HepG2 (cell line): ENCODE data around the gene CRYZL1. TPM values are rescaled to one million over a fixed set of nuclear protein-coding genes. Genes with fewer than 3 reads are reported as not detected.

Experiments used
- ATF7 ChIP-seq, 2 experiments: fragments of 450-650 bp in 1 of 2; sonication (generic) in 1 of 2; formaldehyde crosslinking in 1 of 2; IDR thresholded peaks; 2 replicates each; pipeline versions ENCODE4 v1.4.0 to v1.6.1; 2016 to 2020; ENCODE audit warnings: antibody characterized with exemption in 1 of 2, mild to moderate bottlenecking in 1 of 2, missing genetic modification reagents in 1 of 2
- CREM ChIP-seq, 2 experiments: sonication (generic) in 1 of 2; formaldehyde crosslinking in 1 of 2; IDR thresholded peaks; 2 replicates each; pipeline versions ENCODE4 v1.4.0 to v1.6.1; 2016 to 2020; ENCODE audit warnings: antibody characterized with exemption in 1 of 2, mild to moderate bottlenecking in 1 of 2, missing genetic modification reagents in 1 of 2
- FOXA3 ChIP-seq: IDR thresholded peaks from 2 replicates; pipeline ENCODE4 v1.6.1; 2016; ENCODE audit warnings: missing genetic modification reagents, missing compliant biosample characterization
- HES4 ChIP-seq: sonication (generic); formaldehyde crosslinking; IDR thresholded peaks from 2 replicates; pipeline ENCODE4 v1.9.0; 2021; ENCODE audit warnings: mild to moderate bottlenecking, missing genetic modification reagents, borderline replicate concordance
- NFKBIZ ChIP-seq: IDR thresholded peaks from 2 replicates; pipeline ENCODE4 v1.6.1; 2018; ENCODE audit warnings: missing genetic modification reagents, missing compliant biosample characterization
- NR3C1 ChIP-seq: sonication (generic); formaldehyde crosslinking; IDR thresholded peaks from 2 replicates; pipeline ENCODE4 v1.4.0; 2020; ENCODE audit warnings: missing genetic modification reagents
- RBFOX2 ChIP-seq: fragments of 200-400 bp; formaldehyde crosslinking; IDR thresholded peaks from 2 replicates; pipeline ENCODE4 v1.6.1; 2017; ENCODE audit warnings: low read depth, mild to moderate bottlenecking, low read length
- SALL2 ChIP-seq: sonication (generic); formaldehyde crosslinking; IDR thresholded peaks from 2 replicates; pipeline ENCODE4 v1.8.1; 2023; ENCODE audit warnings: mild to moderate bottlenecking, missing genetic modification reagents, inconsistent platforms
- SMC3 ChIP-seq: IDR thresholded peaks from 2 replicates; pipeline ENCODE4 v1.6.1; 2011; ENCODE audit warnings: low read length, improper control_type of control experiment
- SOX5 ChIP-seq: IDR thresholded peaks from 2 replicates; pipeline ENCODE4 v1.6.1; 2016; ENCODE audit warnings: borderline replicate concordance
- ZFP36L1 ChIP-seq: sonication (generic); formaldehyde crosslinking; IDR thresholded peaks from 2 replicates; pipeline ENCODE4 v1.8.0; 2022; ENCODE audit warnings: mild to moderate bottlenecking, missing genetic modification reagents, moderate library complexity
- ZFP36L2 ChIP-seq: sonication (generic); formaldehyde crosslinking; IDR thresholded peaks from 2 replicates; pipeline ENCODE4 v1.4.0; 2020; ENCODE audit warnings: missing genetic modification reagents
- ZNF20 ChIP-seq: sonication (generic); formaldehyde crosslinking; IDR thresholded peaks from 2 replicates; pipeline ENCODE4 v1.4.0; 2020; ENCODE audit warnings: mild to moderate bottlenecking, moderate library complexity, missing genetic modification reagents
- ZNF224 ChIP-seq: sonication (generic); formaldehyde crosslinking; IDR thresholded peaks from 2 replicates; pipeline ENCODE4 v1.5.0; 2020; ENCODE audit warnings: mild to moderate bottlenecking, missing genetic modification reagents
- ZNF225 ChIP-seq: sonication (generic); formaldehyde crosslinking; IDR thresholded peaks from 2 replicates; pipeline ENCODE4 v1.4.0; 2020; ENCODE audit warnings: mild to moderate bottlenecking, missing genetic modification reagents
- ZNF326 ChIP-seq: sonication (generic); formaldehyde crosslinking; IDR thresholded peaks from 2 replicates; pipeline ENCODE4 v1.4.0; 2020; ENCODE audit warnings: missing genetic modification reagents, borderline replicate concordance
- polyA plus RNA-seq, 8 experiments: library from polyadenylated mRNA; depleted of rRNA in 3 of 8; stranded (reverse) in 7 of 8; unstranded in 1 of 8; fragments of >200 nt; fragmentation: Illumina TruSeq in 4 of 8; extraction: Trizol in 4 of 8; gene quantifications; 2 replicates each; pipeline versions ENCODE4 v1.2.1 to v1.2.3, GENCODE V29; 2011 to 2016; ENCODE audit warnings: low read depth in 4 of 8, missing spikeins in 1 of 8, mixed read lengths in 1 of 8; ENCODE audit not compliant: insufficient read depth in 1 of 8
- total RNA-seq, 5 experiments: library from RNA; depleted of rRNA; stranded (reverse); fragments of >200 nt; fragmentation: Illumina TruSeq; extraction: Trizol; gene quantifications; 2 replicates each; pipeline ENCODE4 v1.2.3, GENCODE V29; 2016; ENCODE audit warnings: low read depth in 1 of 5
- TF ChIP-seq, protein P1 (sequence below): IDR thresholded peaks from 2 replicates; pipeline ENCODE4 v1.4.0; 2020; ENCODE audit warnings: mild to moderate bottlenecking, missing genetic modification reagents
- TF ChIP-seq, protein P2 (sequence below): sonication (generic); formaldehyde crosslinking; IDR thresholded peaks from 2 replicates; pipeline ENCODE4 v1.5.0; 2020; ENCODE audit warnings: missing genetic modification reagents
- TF ChIP-seq, protein P3 (sequence below): sonication (generic); formaldehyde crosslinking; IDR thresholded peaks from 2 replicates; pipeline ENCODE4 v1.4.0; 2020; ENCODE audit warnings: mild to moderate bottlenecking, missing genetic modification reagents
- TF ChIP-seq, protein P4 (sequence below): sonication (generic); formaldehyde crosslinking; IDR thresholded peaks from 2 replicates; pipeline ENCODE4 v1.4.0; 2020; ENCODE audit warnings: missing genetic modification reagents
- TF ChIP-seq, protein P5 (sequence below): sonication (generic); formaldehyde crosslinking; IDR thresholded peaks from 2 replicates; pipeline ENCODE4 v1.5.0; 2020; ENCODE audit warnings: mild to moderate bottlenecking, missing genetic modification reagents

The CRYZL1 gene
- total and polyA plus RNA-seq, 2 of the 13 experiments (the other 11 are each of a cell fraction or from before 2014, with no cell fraction given) = 20.3 to 27.7 TPM

DNA sequence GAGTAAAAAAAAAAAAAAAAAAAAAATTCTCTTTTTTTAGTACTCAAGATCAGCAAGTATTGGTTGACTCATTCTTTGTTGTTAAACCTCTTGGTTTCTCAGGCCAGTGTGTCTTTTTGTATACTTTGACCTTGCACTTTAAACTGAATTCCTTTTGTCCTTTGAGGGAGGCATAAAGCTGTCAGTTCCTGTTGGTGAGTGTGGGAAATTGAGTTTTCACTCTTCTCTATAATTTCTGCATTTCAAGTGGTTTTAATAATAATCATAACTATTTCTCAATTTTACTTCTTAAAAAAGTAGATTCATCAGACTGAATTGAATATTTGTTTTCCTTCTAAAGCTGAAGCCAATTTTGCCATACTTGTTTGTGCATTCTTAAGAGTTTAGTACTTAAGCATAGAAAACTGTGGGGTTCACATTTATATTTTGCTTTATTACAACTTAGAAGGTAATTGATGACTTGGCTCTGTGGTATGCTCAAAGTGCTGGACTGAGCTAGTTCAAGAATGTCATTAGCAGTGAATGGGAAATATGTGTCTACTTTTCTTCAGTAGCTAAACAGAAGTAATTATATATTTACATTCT, 44.2 kb upstream of the CRYZL1 start (continued):
- TF ChIP-seq, protein P1, sequence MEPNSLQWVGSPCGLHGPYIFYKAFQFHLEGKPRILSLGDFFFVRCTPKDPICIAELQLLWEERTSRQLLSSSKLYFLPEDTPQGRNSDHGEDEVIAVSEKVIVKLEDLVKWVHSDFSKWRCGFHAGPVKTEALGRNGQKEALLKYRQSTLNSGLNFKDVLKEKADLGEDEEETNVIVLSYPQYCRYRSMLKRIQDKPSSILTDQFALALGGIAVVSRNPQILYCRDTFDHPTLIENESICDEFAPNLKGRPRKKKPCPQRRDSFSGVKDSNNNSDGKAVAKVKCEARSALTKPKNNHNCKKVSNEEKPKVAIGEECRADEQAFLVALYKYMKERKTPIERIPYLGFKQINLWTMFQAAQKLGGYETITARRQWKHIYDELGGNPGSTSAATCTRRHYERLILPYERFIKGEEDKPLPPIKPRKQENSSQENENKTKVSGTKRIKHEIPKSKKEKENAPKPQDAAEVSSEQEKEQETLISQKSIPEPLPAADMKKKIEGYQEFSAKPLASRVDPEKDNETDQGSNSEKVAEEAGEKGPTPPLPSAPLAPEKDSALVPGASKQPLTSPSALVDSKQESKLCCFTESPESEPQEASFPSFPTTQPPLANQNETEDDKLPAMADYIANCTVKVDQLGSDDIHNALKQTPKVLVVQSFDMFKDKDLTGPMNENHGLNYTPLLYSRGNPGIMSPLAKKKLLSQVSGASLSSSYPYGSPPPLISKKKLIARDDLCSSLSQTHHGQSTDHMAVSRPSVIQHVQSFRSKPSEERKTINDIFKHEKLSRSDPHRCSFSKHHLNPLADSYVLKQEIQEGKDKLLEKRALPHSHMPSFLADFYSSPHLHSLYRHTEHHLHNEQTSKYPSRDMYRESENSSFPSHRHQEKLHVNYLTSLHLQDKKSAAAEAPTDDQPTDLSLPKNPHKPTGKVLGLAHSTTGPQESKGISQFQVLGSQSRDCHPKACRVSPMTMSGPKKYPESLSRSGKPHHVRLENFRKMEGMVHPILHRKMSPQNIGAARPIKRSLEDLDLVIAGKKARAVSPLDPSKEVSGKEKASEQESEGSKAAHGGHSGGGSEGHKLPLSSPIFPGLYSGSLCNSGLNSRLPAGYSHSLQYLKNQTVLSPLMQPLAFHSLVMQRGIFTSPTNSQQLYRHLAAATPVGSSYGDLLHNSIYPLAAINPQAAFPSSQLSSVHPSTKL = peak; percentile 65
- no peak for TF ChIP-seq ZNF326 (CRISPR knock-in tag)
- TF ChIP-seq NR3C1 (CRISPR knock-in tag) = no peak
- TF ChIP-seq, protein P2, sequence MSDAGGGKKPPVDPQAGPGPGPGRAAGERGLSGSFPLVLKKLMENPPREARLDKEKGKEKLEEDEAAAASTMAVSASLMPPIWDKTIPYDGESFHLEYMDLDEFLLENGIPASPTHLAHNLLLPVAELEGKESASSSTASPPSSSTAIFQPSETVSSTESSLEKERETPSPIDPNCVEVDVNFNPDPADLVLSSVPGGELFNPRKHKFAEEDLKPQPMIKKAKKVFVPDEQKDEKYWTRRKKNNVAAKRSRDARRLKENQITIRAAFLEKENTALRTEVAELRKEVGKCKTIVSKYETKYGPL = no peak
- TF ChIP-seq SALL2 (CRISPR knock-in tag) = no peak
- no peak for TF ChIP-seq ZFP36L1 (CRISPR knock-in tag)
- TF ChIP-seq, protein P3, sequence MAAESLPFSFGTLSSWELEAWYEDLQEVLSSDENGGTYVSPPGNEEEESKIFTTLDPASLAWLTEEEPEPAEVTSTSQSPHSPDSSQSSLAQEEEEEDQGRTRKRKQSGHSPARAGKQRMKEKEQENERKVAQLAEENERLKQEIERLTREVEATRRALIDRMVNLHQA (CRISPR knock-in tag) = no peak
- no peak for TF ChIP-seq NFKBIZ (CRISPR knock-in tag)
- no peak for TF ChIP-seq ZNF225 (CRISPR knock-in tag)
- TF ChIP-seq SMC3 = no peak
- TF ChIP-seq, protein P4, sequence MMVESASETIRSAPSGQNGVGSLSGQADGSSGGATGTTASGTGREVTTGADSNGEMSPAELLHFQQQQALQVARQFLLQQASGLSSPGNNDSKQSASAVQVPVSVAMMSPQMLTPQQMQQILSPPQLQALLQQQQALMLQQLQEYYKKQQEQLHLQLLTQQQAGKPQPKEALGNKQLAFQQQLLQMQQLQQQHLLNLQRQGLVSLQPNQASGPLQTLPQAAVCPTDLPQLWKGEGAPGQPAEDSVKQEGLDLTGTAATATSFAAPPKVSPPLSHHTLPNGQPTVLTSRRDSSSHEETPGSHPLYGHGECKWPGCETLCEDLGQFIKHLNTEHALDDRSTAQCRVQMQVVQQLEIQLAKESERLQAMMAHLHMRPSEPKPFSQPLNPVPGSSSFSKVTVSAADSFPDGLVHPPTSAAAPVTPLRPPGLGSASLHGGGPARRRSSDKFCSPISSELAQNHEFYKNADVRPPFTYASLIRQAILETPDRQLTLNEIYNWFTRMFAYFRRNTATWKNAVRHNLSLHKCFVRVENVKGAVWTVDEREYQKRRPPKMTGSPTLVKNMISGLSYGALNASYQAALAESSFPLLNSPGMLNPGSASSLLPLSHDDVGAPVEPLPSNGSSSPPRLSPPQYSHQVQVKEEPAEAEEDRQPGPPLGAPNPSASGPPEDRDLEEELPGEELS (CRISPR knock-in tag) = no peak
- no peak for TF ChIP-seq HES4
- TF ChIP-seq ZNF20 (CRISPR knock-in tag) = no peak
- peak; percentile 41; the same call in 1 of the 2 replicates for TF ChIP-seq FOXA3 (CRISPR knock-in tag)
- no peak for TF ChIP-seq ZNF224 (CRISPR knock-in tag)
- TF ChIP-seq, protein P5, sequence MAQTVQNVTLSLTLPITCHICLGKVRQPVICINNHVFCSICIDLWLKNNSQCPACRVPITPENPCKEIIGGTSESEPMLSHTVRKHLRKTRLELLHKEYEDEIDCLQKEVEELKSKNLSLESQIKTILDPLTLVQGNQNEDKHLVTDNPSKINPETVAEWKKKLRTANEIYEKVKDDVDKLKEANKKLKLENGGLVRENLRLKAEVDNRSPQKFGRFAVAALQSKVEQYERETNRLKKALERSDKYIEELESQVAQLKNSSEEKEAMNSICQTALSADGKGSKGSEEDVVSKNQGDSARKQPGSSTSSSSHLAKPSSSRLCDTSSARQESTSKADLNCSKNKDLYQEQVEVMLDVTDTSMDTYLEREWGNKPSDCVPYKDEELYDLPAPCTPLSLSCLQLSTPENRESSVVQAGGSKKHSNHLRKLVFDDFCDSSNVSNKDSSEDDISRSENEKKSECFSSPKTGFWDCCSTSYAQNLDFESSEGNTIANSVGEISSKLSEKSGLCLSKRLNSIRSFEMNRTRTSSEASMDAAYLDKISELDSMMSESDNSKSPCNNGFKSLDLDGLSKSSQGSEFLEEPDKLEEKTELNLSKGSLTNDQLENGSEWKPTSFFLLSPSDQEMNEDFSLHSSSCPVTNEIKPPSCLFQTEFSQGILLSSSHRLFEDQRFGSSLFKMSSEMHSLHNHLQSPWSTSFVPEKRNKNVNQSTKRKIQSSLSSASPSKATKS (CRISPR knock-in tag) = no peak
- TF ChIP-seq RBFOX2 = no peak
- TF ChIP-seq SOX5 (CRISPR knock-in tag) = peak; percentile 79
- TF ChIP-seq ZFP36L2 = no peak
- peak; percentile 32; the same call in 1 of the 2 replicates for TF ChIP-seq CREM (IDR thresholded peaks at IDR 0.05)
- no peak for TF ChIP-seq CREM (CRISPR knock-in tag; IDR thresholded peaks at IDR 0.05)
- TF ChIP-seq ATF7 (IDR thresholded peaks at IDR 0.05) = no peak
- TF ChIP-seq ATF7 (CRISPR knock-in tag; IDR thresholded peaks at IDR 0.05) = no peak
